ENCODE data around the gene TMPRSS3.

Gene TMPRSS3

GRCh38 chr21:42350927-42351426, 44.9 kb downstream of the TMPRSS3 start, which contains the start of gene TFF2:
Gene TFF2, minus strand, starts transcription at chr21:42350994. Its CDS starts 37 bp downstream, at chr21:42350957.
- no peak for DNase-seq (ENCODE audit: low spot score)

- no peak for DNase-seq (ENCODE audit: low spot score)
These were observed 45.4 kb downstream of the TMPRSS3 start for GRCh38 chr21:42350318-42350910.

GRCh38 chr21:42349420-42350317, 46.2 kb downstream of the TMPRSS3 start:
- no peak for DNase-seq (ENCODE audit: low spot score)

- DNase-seq (ENCODE audit: low spot score), result no peak
These were observed 47.1 kb downstream of the TMPRSS3 start for GRCh38 chr21:42348762-42349161.

GRCh38 chr21:42347601-42348327, 48.1 kb downstream of the TMPRSS3 start:
- no peak for DNase-seq (ENCODE audit: low spot score)

GRCh38 chr21:42346866-42347600, 48.8 kb downstream of the TMPRSS3 start:
- DNase-seq (ENCODE audit: low spot score), result no peak

- no peak for DNase-seq (ENCODE audit: low spot score)
These were observed 49.4 kb downstream of the TMPRSS3 start for GRCh38 chr21:42346441-42346840.

- peak; percentile 5 for DNase-seq (ENCODE audit: low spot score)
These were observed 51.2 kb downstream of the TMPRSS3 start for GRCh38 chr21:42344631-42345030.

GRCh38 chr21:42343963-42344510, 51.8 kb downstream of the TMPRSS3 start:
- DNase-seq (ENCODE audit: low spot score), result no peak

GRCh38 chr21:42343556-42343955, 52.3 kb downstream of the TMPRSS3 start:
- DNase-seq (ENCODE audit: low spot score), result no peak

- DNase-seq (ENCODE audit: low spot score), result no peak
These were observed 52.8 kb downstream of the TMPRSS3 start for GRCh38 chr21:42343101-42343500.

- no peak for DNase-seq (ENCODE audit: low spot score)
These were observed 53.9 kb downstream of the TMPRSS3 start for GRCh38 chr21:42341776-42342542.

- no peak for DNase-seq (ENCODE audit: low spot score)
These were observed 55.4 kb downstream of the TMPRSS3 start for GRCh38 chr21:42340187-42341050.

- no peak for DNase-seq (ENCODE audit: low spot score)
These were observed 56.8 kb downstream of the TMPRSS3 start for GRCh38 chr21:42338729-42339715.

- peak; percentile 73 for DNase-seq (ENCODE audit: low spot score)
These were observed 57.8 kb downstream of the TMPRSS3 start for GRCh38 chr21:42337830-42338728.

- DNase-seq (ENCODE audit: low spot score), result no peak
These were observed 58.6 kb downstream of the TMPRSS3 start for GRCh38 chr21:42337276-42337675.

GRCh38 chr21:42336054-42336453, 59.8 kb downstream of the TMPRSS3 start:
- DNase-seq (ENCODE audit: low spot score), result no peak
